HepG2 (cell line): ENCODE results near the gene DNAJC18. TPM values are rescaled to one million over a fixed set of nuclear protein-coding genes. Genes with fewer than 3 reads are reported as not detected.

Experiments
- AHR ChIP-seq: IDR thresholded peaks from 2 replicates; pipeline ENCODE4 v1.6.1; 2018; ENCODE audit warnings: missing genetic modification reagents, missing compliant biosample characterization
- ETV5 ChIP-seq: IDR thresholded peaks from 2 replicates; pipeline ENCODE4 v1.6.1; 2018; ENCODE audit warnings: missing biosample characterization, missing genetic modification reagents, inconsistent platforms, borderline replicate concordance
- HMG20A ChIP-seq: IDR thresholded peaks from 2 replicates; pipeline ENCODE4 v1.6.1; 2016; ENCODE audit warnings: borderline replicate concordance
- HNRNPH1 ChIP-seq: fragments of 200-400 bp; formaldehyde crosslinking; optimal IDR thresholded peaks from 2 replicates; pipeline ENCODE3; 2017; ENCODE audit warnings: mild to moderate bottlenecking, low read depth, low read length
- HOXA5 ChIP-seq: sonication (generic); formaldehyde crosslinking; IDR thresholded peaks from 2 replicates; pipeline ENCODE4 v1.4.0; 2020; ENCODE audit warnings: missing genetic modification reagents
- HOXA9 ChIP-seq: sonication (generic); formaldehyde crosslinking; IDR thresholded peaks from 2 replicates; pipeline ENCODE4 v1.8.1; 2022; ENCODE audit warnings: missing genetic modification reagents, mild to moderate bottlenecking, moderate library complexity, borderline replicate concordance
- KAT2B ChIP-seq: fragments of 150-350 bp; IDR thresholded peaks from 2 replicates; pipeline ENCODE4 v1.6.1; 2014; ENCODE audit warnings: low read depth, low read length, borderline replicate concordance
- KAT8 ChIP-seq: IDR thresholded peaks from 2 replicates; pipeline ENCODE4 v1.6.1; 2016; ENCODE audit warnings: missing genetic modification reagents, missing compliant biosample characterization
- KLF15 ChIP-seq: sonication (generic); formaldehyde crosslinking; IDR thresholded peaks from 2 replicates; pipeline ENCODE4 v1.8.1; 2023; ENCODE audit warnings: borderline replicate concordance, mild to moderate bottlenecking, inconsistent platforms, missing genetic modification reagents, mixed read lengths
- MEF2D ChIP-seq: sonication (generic); formaldehyde crosslinking; IDR thresholded peaks from 2 replicates; pipeline ENCODE4 v1.5.1; 2020; ENCODE audit warnings: mild to moderate bottlenecking, missing genetic modification reagents
- MIER3 ChIP-seq: IDR thresholded peaks from 2 replicates; pipeline ENCODE4 v1.6.1; 2016; ENCODE audit warnings: missing compliant biosample characterization, borderline replicate concordance
- NR2F2 ChIP-seq: IDR thresholded peaks from 2 replicates; pipeline ENCODE4 v1.6.1; 2012; ENCODE audit warnings: low read depth, inconsistent platforms, borderline replicate concordance
- POGZ ChIP-seq: sonication (generic); formaldehyde crosslinking; IDR thresholded peaks from 2 replicates; pipeline ENCODE4 v1.4.0; 2020; ENCODE audit warnings: mild to moderate bottlenecking, missing genetic modification reagents
- POLR2AphosphoS2 ChIP-seq: IDR thresholded peaks from 2 replicates; pipeline ENCODE4 v1.6.1; 2011; ENCODE audit warnings: low read depth, low read length, improper control_type of control experiment
- RBM39 ChIP-seq: fragments of 200-400 bp; formaldehyde crosslinking; IDR thresholded peaks from one replicate; pipeline ENCODE4 v1.6.1; 2018; ENCODE audit warnings: antibody characterized with exemption, mild to moderate bottlenecking, low read depth, low read length; ENCODE audit not compliant: poor library complexity, severe bottlenecking
- SIN3B ChIP-seq: fragments of 150-350 bp; IDR thresholded peaks from 2 replicates; pipeline ENCODE4 v1.6.1; 2014; ENCODE audit warnings: low read length
- SMAD9 ChIP-seq: sonication (generic); formaldehyde crosslinking; IDR thresholded peaks from 2 replicates; pipeline ENCODE4 v1.5.1; 2020; ENCODE audit warnings: mild to moderate bottlenecking, missing genetic modification reagents
- TBP ChIP-seq: sonication (generic); formaldehyde crosslinking; IDR thresholded peaks from 2 replicates; pipeline ENCODE4 v1.5.0; 2020; ENCODE audit warnings: missing genetic modification reagents
- ZBTB21 ChIP-seq: sonication (generic); formaldehyde crosslinking; IDR thresholded peaks from 2 replicates; pipeline ENCODE4 v1.4.0; 2020; ENCODE audit warnings: missing genetic modification reagents
- ZBTB38 ChIP-seq: sonication (generic); formaldehyde crosslinking; IDR thresholded peaks from 2 replicates; pipeline ENCODE4 v1.5.1; 2020; ENCODE audit warnings: mild to moderate bottlenecking, missing genetic modification reagents
- ZNF17 ChIP-seq: sonication (generic); formaldehyde crosslinking; IDR thresholded peaks from 2 replicates; pipeline ENCODE4 v1.5.0; 2020; ENCODE audit warnings: mild to moderate bottlenecking, missing genetic modification reagents
- ZNF430 ChIP-seq: sonication (generic); formaldehyde crosslinking; IDR thresholded peaks from 2 replicates; pipeline ENCODE4 v1.9.0; 2021; ENCODE audit warnings: mild to moderate bottlenecking, missing genetic modification reagents
- ZNF546 ChIP-seq: sonication (generic); formaldehyde crosslinking; conservative IDR thresholded peaks from 2 replicates; pipeline ENCODE4 v1.8.1; 2023; ENCODE audit warnings: mild to moderate bottlenecking, missing genetic modification reagents
- ZNF556 ChIP-seq: sonication (generic); formaldehyde crosslinking; IDR thresholded peaks from 2 replicates; pipeline ENCODE4 v1.4.0; 2020; ENCODE audit warnings: mild to moderate bottlenecking, missing genetic modification reagents, borderline replicate concordance
- ZNF569 ChIP-seq: sonication (generic); formaldehyde crosslinking; IDR thresholded peaks from 2 replicates; pipeline ENCODE4 v1.5.0; 2020; ENCODE audit warnings: mild to moderate bottlenecking, missing genetic modification reagents, moderate library complexity, borderline replicate concordance
- ZNF605 ChIP-seq: sonication (generic); formaldehyde crosslinking; IDR thresholded peaks from 2 replicates; pipeline ENCODE4 v1.8.0; 2022; ENCODE audit warnings: mild to moderate bottlenecking, missing genetic modification reagents
- polyA plus RNA-seq, 8 experiments: library from polyadenylated mRNA; depleted of rRNA in 3 of 8; stranded (reverse) in 7 of 8; unstranded in 1 of 8; fragments of >200 nt; fragmentation: Illumina TruSeq in 4 of 8; extraction: Trizol in 4 of 8; gene quantifications; 2 replicates each; pipeline versions ENCODE4 v1.2.1 to v1.2.3, GENCODE V29; 2011 to 2016; ENCODE audit warnings: low read depth in 4 of 8, missing spikeins in 1 of 8, mixed read lengths in 1 of 8; ENCODE audit not compliant: insufficient read depth in 1 of 8
- total RNA-seq, 5 experiments: library from RNA; depleted of rRNA; stranded (reverse); fragments of >200 nt; fragmentation: Illumina TruSeq; extraction: Trizol; gene quantifications; 2 replicates each; pipeline ENCODE4 v1.2.3, GENCODE V29; 2016; ENCODE audit warnings: low read depth in 1 of 5
- TF ChIP-seq, protein P1 (sequence below), 2 experiments: sonication (generic) in 1 of 2; formaldehyde crosslinking in 1 of 2; IDR thresholded peaks; 2 replicates each; pipeline versions ENCODE4 v1.4.0 to v1.6.1; 2016 to 2020; ENCODE audit warnings: borderline replicate concordance in 1 of 2, low read depth in 1 of 2, mild to moderate bottlenecking in 1 of 2, missing genetic modification reagents in 1 of 2
- TF ChIP-seq, protein P2 (sequence below): sonication (generic); formaldehyde crosslinking; IDR thresholded peaks from 2 replicates; pipeline ENCODE4 v1.4.0; 2020; ENCODE audit warnings: mild to moderate bottlenecking, missing genetic modification reagents

Gene DNAJC18
- total and polyA plus RNA-seq, 2 of the 13 experiments (the other 11 are each of a cell fraction or from before 2014, with no cell fraction given), result 6.5 to 6.6 TPM

DNA sequence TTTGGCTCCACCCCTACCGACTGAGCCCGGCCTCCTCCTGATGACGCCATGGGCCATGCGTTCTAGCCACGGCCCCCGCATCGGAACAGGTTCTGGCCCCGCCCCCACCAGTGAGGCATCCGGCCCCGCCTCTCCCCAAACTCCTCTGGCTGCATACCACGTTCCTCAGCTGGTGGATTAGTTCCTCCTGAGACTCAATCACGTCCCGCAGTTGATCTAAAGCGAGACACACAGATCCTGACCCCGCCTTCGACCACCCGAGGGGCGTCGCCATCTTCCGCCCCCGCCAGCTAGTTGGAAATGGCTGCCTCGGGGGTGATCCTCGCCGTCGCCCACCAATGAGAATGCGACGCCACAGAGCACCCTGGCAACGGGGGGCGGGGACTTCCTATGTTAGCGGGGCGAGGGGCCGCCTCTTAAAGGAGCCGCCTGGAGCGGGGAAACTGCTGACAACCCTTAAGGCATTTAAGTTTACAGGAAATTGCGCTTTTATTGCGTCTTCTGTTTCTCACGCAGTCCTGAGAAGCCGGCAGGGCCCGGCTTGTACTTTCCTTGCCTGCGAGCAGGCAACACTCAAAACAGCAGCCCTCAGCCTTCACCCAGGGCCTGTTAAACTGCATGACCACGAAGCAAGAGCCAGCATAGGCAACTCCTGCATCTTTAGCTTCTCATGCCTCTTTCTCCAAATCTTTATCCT is 35.4 kb downstream of the DNAJC18 start, which contains the start of gene SPATA24 (continued):
- peak; percentile 89 for TF ChIP-seq MEF2D
- TF ChIP-seq HMG20A (CRISPR knock-in tag), result no peak
- no peak for TF ChIP-seq KLF15 (CRISPR knock-in tag)
- no peak for TF ChIP-seq ZNF556 (CRISPR knock-in tag)
- no peak for TF ChIP-seq KAT2B
- peak; percentile 72; the same call in 1 of the 2 replicates for TF ChIP-seq HOXA5 (CRISPR knock-in tag)
- TF ChIP-seq ZNF569 (CRISPR knock-in tag), result no peak
- no peak for TF ChIP-seq ZNF546 (CRISPR knock-in tag)
- no peak for TF ChIP-seq ZNF605 (CRISPR knock-in tag)
- no peak for TF ChIP-seq TBP (CRISPR knock-in tag)
- peak; percentile 71 for TF ChIP-seq KAT8 (CRISPR knock-in tag)
- TF ChIP-seq ZBTB38 (CRISPR knock-in tag), result peak; percentile 51; the same call in 1 of the 2 replicates
- TF ChIP-seq POGZ, result peak; percentile 48; the same call in 1 of the 2 replicates
- no peak for TF ChIP-seq POLR2AphosphoS2
- TF ChIP-seq, protein P1, sequence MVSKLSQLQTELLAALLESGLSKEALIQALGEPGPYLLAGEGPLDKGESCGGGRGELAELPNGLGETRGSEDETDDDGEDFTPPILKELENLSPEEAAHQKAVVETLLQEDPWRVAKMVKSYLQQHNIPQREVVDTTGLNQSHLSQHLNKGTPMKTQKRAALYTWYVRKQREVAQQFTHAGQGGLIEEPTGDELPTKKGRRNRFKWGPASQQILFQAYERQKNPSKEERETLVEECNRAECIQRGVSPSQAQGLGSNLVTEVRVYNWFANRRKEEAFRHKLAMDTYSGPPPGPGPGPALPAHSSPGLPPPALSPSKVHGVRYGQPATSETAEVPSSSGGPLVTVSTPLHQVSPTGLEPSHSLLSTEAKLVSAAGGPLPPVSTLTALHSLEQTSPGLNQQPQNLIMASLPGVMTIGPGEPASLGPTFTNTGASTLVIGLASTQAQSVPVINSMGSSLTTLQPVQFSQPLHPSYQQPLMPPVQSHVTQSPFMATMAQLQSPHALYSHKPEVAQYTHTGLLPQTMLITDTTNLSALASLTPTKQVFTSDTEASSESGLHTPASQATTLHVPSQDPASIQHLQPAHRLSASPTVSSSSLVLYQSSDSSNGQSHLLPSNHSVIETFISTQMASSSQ (IDR thresholded peaks at IDR 0.05; ENCODE audit: low read depth), result no peak
- TF ChIP-seq, protein P1 (CRISPR knock-in tag; IDR thresholded peaks at IDR 0.05; ENCODE audit: borderline replicate concordance), result peak; percentile 60; the same call in 1 of the 2 replicates
- 0 out of 2 replicates have a peak, but pooled peaks have one; percentile 74 for TF ChIP-seq SMAD9 (CRISPR knock-in tag)
- TF ChIP-seq ZNF17, result no peak
- peak; percentile 44 for TF ChIP-seq RBM39
- no peak for TF ChIP-seq ETV5
- peak; percentile 20; the same call in 1 of the 2 replicates for TF ChIP-seq ZBTB21 (CRISPR knock-in tag)
- no peak for TF ChIP-seq AHR (CRISPR knock-in tag)
- TF ChIP-seq, protein P2, sequence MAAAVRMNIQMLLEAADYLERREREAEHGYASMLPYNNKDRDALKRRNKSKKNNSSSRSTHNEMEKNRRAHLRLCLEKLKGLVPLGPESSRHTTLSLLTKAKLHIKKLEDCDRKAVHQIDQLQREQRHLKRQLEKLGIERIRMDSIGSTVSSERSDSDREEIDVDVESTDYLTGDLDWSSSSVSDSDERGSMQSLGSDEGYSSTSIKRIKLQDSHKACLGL, result peak; percentile 77; the same call in 1 of the 2 replicates
- no peak for TF ChIP-seq HNRNPH1
- no peak for TF ChIP-seq NR2F2
- no peak for TF ChIP-seq MIER3
- no peak for TF ChIP-seq ZNF430
- TF ChIP-seq SIN3B, result no peak
- TF ChIP-seq HOXA9 (CRISPR knock-in tag), result no peak
